Ovary (tissue), 1 donor: ENCODE measurements around the gene SKIC8.

ENCODE experiments used
- EP300 ChIP-seq: sonication (generic); formaldehyde crosslinking; IDR thresholded peaks from one replicate; pipeline ENCODE4 v1.6.1; 2017; ENCODE audit warnings: antibody characterized with exemption
- POLR2A ChIP-seq: fragments of 450-650 bp; IDR thresholded peaks from one replicate; pipeline ENCODE4 v1.6.1; 2017; ENCODE audit warnings: antibody characterized with exemption, mild to moderate bottlenecking, moderate library complexity

- no peak for TF ChIP-seq EP300
- TF ChIP-seq POLR2A = no peak
Measured at GRCh38 chr15:78243491-78243941, 55.9 kb downstream of the SKIC8 start.
